Tibial artery (tissue), 4 donors: ENCODE measurements around the gene EIF2S2.
"Not testable (repeated sequence)": the region's sequence is repeated elsewhere in the genome, so short reads cannot be mapped to it uniquely, and the experiment has no call there.

Source experiments
- DNase-seq, 2 donors: peaks; one replicate each; pipeline ENCODE4 v3.0.0-alpha.2; 2019
- H3K27ac ChIP-seq, 2 donors: fragments of 200-600 bp; sonication (generic) in 1 of 2; 1 replicate in 1 of 2; 2 replicates in 1 of 2; pipeline ENCODE4 v1.5.1; 2018 to 2019; ENCODE audit warnings: mild to moderate bottlenecking in 1 of 2
- H3K27me3 ChIP-seq, 2 donors: fragments of 200-600 bp; sonication (generic) in 1 of 2; one replicate each; pipeline versions ENCODE4 v1.5.1 to v1.6.0; 2016 to 2019
- H3K36me3 ChIP-seq, 3 donors: fragments of 200-600 bp; sonication (generic) in 2 of 3; one replicate each; pipeline ENCODE4 v1.5.1; 2016 to 2019; ENCODE audit warnings: mild to moderate bottlenecking in 2 of 3
- H3K4me1 ChIP-seq, 4 donors: fragments of 200-600 bp; sonication (generic) in 2 of 4; 1 replicate in 3 of 4; 2 replicates in 1 of 4; pipeline ENCODE4 v1.5.1; 2016 to 2019
- H3K4me3 ChIP-seq, 2 donors: fragments of 200-600 bp; sonication (generic) in 1 of 2; 1 replicate in 1 of 2; 2 replicates in 1 of 2; pipeline ENCODE4 v1.5.1; 2018 to 2019; ENCODE audit warnings: mild to moderate bottlenecking in 2 of 2
- H3K9me3 ChIP-seq, 3 donors: fragments of 200-600 bp; sonication (generic) in 1 of 3; one replicate each; pipeline ENCODE4 v1.5.1; 2016 to 2019
- intact Hi-C: fragments of 100-400 bp; cut with DNase I; formaldehyde crosslinking; loops from one replicate; pipeline ENCODE4 v1.15.0; 2023; ENCODE audit warnings: low total_unique reads
- TF ChIP-seq, protein P1 (sequence below), 2 experiments: fragments of 200-600 bp in 1 of 2; fragments of 450-650 bp in 1 of 2; IDR thresholded peaks; one replicate each; pipeline ENCODE4 v1.5.1; 2017 to 2019; ENCODE audit warnings: antibody characterized with exemption in 2 of 2, mild to moderate bottlenecking in 1 of 2, moderate library complexity in 1 of 2

EIF2S2 gene

DNA sequence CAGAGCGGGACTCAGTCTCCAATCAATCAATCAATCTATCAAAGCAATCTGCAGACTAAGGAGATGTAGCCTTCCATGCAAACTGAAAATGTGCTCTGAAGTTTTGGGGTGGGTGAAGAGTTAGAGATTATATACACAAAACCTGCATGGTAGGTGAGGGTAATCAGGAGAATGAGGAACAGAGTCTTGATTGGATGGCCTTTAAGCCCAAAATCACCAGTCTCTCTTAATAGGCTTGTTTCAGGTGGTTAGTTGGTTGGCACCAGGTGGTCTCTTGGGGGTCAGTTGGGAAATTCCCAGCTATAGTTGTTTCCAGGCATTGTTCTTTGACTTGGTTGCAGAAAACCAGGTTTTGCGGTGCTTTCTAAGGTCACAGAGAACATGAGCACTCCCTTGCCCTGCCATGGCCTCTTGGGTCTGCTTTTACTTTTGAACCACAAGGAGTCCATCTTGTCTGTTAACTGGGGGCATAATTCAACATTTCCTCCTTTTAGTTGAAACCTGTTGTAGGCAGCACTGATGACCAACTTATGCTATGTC, 33.3 kb upstream of the EIF2S2 start:
- Histone ChIP-seq H3K36me3 (no peaks in the 10 kb centered on the region), H3K4me1 (no peaks in the 10 kb centered on the region), H3K27ac (no peak overlapping the region), H3K27me3 (peaks cover 0 to 6% of the 10 kb centered on the region in 2 donors), H3K9me3 (no peaks in the 10 kb centered on the region), H3K4me3 (no peak overlapping the region)
- TF ChIP-seq, protein P1, sequence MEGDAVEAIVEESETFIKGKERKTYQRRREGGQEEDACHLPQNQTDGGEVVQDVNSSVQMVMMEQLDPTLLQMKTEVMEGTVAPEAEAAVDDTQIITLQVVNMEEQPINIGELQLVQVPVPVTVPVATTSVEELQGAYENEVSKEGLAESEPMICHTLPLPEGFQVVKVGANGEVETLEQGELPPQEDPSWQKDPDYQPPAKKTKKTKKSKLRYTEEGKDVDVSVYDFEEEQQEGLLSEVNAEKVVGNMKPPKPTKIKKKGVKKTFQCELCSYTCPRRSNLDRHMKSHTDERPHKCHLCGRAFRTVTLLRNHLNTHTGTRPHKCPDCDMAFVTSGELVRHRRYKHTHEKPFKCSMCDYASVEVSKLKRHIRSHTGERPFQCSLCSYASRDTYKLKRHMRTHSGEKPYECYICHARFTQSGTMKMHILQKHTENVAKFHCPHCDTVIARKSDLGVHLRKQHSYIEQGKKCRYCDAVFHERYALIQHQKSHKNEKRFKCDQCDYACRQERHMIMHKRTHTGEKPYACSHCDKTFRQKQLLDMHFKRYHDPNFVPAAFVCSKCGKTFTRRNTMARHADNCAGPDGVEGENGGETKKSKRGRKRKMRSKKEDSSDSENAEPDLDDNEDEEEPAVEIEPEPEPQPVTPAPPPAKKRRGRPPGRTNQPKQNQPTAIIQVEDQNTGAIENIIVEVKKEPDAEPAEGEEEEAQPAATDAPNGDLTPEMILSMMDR (IDR thresholded peaks at IDR 0.05): no peak
- DNase-seq: no peak
- intact Hi-C loops: no loop called here

DNA sequence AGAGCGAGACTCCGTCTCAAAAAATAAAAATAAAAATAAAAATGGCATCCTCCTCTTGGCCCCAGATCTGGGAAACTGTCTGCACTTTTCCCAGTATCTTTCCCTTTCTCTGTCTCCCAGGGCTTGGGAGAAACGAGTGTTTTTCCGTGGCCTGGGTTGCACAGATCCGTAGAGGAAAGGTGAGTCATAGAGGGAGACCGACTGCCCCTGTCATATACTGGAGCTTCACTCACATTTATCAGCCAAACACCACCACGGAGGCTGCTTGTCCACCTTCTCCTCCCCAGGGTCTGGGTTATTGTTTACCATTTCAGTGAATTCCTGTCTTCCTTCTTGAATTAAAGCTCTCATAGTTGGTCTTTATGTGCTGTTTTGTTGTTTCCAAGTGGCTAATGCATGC, 31.9 kb upstream of the EIF2S2 start:
- no peak overlapping the region for H3K27ac ChIP-seq
- TF ChIP-seq, protein P1 (IDR thresholded peaks at IDR 0.05): no peak
- H3K27me3 ChIP-seq: peaks cover 0 to 6% of the 10 kb centered on the region in 2 donors
- H3K4me3 ChIP-seq: no peak overlapping the region
- intact Hi-C loops: no loop called here
- no peaks in the 10 kb centered on the region for H3K36me3 ChIP-seq
- no peaks in the 10 kb centered on the region for H3K9me3 ChIP-seq
- no peaks in the 10 kb centered on the region for H3K4me1 ChIP-seq
- no peak for DNase-seq

DNA sequence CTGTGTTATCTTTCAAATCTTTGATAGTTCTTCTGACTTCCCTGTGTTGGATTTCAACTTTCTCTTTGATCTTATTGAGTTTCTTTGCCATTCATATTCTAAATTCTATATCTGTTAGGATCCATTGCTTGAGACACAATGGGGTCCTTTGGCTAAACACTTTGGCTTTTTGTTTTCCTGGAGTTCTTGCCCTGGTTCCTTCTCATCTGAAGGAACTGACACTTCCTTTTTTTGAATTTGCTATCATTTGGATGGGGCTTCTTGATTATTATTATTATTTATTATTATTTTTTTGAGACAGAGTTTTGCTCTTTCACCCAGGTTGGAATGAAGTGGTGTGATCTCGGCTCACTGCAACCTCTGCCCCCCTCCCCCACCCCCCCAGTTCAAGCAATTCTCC, 30.1 kb upstream of the EIF2S2 start:
- TF ChIP-seq, protein P1 (IDR thresholded peaks at IDR 0.05): no peak
- intact Hi-C loops: no loop called here
- Histone ChIP-seq H3K4me3 (no peak overlapping the region), H3K9me3 (no peaks in the 10 kb centered on the region), H3K27me3 (peaks cover 0 to 6% of the 10 kb centered on the region in 2 donors), H3K36me3 (no peaks in the 10 kb centered on the region), H3K4me1 (no peaks in the 10 kb centered on the region), H3K27ac (no peak overlapping the region)
- DNase-seq: no peak

DNA sequence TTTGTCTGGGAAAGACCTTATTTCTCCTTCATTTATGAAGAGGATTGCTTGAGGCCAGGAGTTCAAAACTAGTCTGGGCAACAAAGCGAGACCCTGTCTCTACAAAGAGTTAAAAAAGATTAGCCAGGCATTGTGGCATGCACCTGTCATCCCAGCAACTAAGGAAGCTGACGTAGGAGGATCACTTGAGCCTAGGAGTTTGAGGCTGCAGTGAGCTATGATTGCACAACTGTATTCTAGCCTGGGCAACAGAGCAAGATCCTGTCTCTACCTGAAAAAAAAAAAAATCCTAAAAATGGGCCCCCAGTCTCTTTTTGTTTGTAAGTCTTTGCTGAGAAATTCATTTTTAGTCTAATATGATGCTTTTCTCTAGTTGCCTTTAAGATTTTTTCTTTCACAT, 29.2 kb upstream of the EIF2S2 start:
- no peak overlapping the region for H3K27ac ChIP-seq
- DNase-seq: no peak
- H3K27me3 ChIP-seq: peaks cover 0 to 6% of the 10 kb centered on the region in 2 donors
- no peak overlapping the region for H3K4me3 ChIP-seq
- H3K4me1 ChIP-seq: no peaks in the 10 kb centered on the region
- no peaks in the 10 kb centered on the region for H3K9me3 ChIP-seq
- intact Hi-C loops: no loop called here
- H3K36me3 ChIP-seq: no peaks in the 10 kb centered on the region
- TF ChIP-seq, protein P1 (IDR thresholded peaks at IDR 0.05): no peak

DNA sequence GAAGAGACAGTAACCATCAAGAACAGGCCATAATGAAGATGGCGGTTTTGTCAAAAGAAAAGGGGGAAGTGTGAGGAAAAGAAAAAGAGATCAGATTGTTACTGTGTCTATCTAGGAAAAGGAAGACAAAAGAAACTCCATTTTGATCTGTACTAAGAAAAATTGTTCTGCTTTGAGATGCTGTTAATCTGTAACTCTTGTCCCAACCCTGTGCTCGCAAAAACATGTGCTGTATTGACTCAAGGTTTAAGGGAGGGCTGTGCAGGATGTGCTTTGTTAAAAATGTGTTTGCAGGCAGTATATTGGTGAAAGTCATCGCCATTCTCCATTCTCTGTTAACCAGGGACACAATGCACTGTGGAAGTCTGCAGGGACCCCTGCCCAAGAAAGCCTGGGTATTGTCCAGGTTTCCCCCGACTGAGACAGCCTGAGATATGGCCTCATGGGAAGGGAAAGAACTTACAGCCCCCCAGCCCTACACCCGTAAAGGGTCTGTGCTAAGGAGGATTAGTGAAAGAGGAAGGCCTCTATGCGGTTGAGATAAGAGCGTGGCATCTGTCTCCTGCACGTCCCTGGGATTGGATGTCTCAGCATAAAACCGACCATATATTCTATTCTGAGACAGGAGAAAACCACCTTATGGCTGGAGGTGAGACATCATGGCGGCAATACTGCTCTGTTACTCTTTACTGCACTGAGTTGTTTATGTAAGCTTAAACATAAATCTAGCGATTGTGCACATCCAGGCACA, 23.7 kb upstream of the EIF2S2 start:
- H3K4me3 ChIP-seq, H3K4me1 ChIP-seq, H3K27ac ChIP-seq, H3K27me3 ChIP-seq, DNase-seq, H3K36me3 ChIP-seq, H3K9me3 ChIP-seq, intact Hi-C loops: not testable (repeated sequence)

DNA sequence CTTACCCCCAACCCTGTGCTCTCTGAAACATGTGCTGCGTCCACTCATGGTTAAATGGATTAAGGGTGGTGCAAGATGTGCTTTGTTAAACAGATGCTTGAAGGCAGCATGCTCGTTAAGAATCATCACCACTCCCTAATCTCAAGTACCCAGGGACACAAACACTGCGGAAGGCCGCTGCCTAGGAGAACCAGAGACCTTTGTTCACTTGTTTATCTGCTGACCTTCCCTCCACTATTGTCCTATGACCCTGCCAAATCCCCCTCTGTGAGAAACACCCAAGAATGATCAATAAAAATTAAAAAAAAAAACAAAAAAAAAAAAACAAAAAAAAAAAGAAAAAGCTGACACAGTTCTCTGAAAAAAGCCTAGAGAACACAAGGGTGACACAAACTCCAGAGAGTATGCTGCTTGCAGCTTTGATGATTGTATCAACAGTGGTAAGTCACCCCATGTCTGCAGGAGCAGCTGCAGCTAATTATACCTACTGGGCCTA, 21.4 kb upstream of the EIF2S2 start:
- H3K4me1 ChIP-seq, intact Hi-C loops, H3K27me3 ChIP-seq, H3K27ac ChIP-seq, H3K9me3 ChIP-seq, H3K4me3 ChIP-seq, H3K36me3 ChIP-seq, DNase-seq: not testable (repeated sequence)

DNA sequence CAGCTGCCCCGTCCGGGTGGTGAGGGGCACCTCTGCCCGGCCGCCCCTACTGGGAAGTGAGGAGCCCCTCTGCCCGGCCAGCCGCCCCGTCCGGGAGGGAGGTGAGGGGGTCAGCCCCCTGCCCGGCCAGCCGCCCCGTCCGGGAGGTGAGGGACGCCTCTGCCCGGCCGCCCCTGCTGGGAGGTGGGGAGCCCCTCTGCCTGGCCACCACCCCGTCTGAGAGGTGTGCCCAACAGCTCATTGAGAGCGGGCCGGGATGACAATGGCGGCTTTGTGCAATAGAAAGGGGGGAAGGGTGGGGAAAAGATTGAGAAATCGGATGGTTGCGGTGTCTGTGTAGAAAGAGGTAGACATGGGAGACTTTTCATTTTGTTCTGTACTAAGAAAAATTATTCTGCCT, 20.9 kb upstream of the EIF2S2 start:
- H3K36me3 ChIP-seq, DNase-seq, H3K9me3 ChIP-seq, H3K27me3 ChIP-seq, intact Hi-C loops, H3K27ac ChIP-seq, H3K4me3 ChIP-seq, H3K4me1 ChIP-seq: not testable (repeated sequence)

DNA sequence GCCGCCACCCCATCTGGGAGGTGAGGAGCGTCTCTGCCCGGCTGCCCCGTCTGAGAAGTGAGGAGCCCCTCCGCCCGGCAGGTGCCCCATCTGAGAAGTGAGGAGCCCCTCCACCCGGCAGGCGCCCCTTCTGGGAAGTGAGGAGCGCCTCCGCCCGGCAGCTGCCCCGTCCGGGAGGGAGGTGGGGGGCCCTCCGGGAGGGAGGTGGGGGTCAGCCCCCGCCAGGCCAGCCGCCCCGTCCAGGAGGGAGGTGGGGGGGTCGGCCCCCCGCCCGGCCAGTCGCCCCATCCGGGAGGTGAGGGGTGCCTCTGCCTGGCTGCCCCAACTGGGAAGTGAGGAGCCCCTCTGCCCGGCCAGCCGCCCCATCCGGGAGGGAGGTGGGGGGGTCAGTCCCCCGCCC, 20.4 kb upstream of the EIF2S2 start:
- H3K9me3 ChIP-seq, H3K27me3 ChIP-seq, intact Hi-C loops, DNase-seq, H3K4me1 ChIP-seq, H3K27ac ChIP-seq, H3K36me3 ChIP-seq, H3K4me3 ChIP-seq: not testable (repeated sequence)
